GM12878 (cell line): Measurements from ENCODE around the gene WNT5A. TPM values are rescaled to one million over a fixed set of nuclear protein-coding genes. Genes with fewer than 3 reads are reported as not detected.

Experiments used
- ATAC-seq: fragments of 200-7000 bp; cut with Tn5 transposase; 3 replicates; pipeline ENCODE4 v1.9.1; 2020; ENCODE audit warnings: mild to moderate bottlenecking, moderate library complexity
- BruUV-seq: library from RNA; stranded (reverse); fragments of 400-500 nt; replicated peaks from 2 replicates; lab custom pipeline; 2021; lab: Mats Ljungman, UMichigan
- CTCF ChIA-PET: fragments of 300-600 bp; sonication (Branson Sonifier 250); formaldehyde crosslinking; extraction: SDS; loops from one replicate; lab custom pipeline; 2021; ENCODE audit warnings: inconsistent platforms; lab: Yijun Ruan, JAX
- POLR2A ChIA-PET: fragments of 350-600 bp; formaldehyde crosslinking; extraction: SDS; loops from one replicate; lab custom pipeline; 2021; ENCODE audit warnings: inconsistent platforms; lab: Charles Lee
- RAD21 ChIA-PET: fragments of 300-600 bp; sonication (Branson Sonifier 250); formaldehyde crosslinking; loops from one replicate; lab custom pipeline; 2023; ENCODE audit warnings: antibody characterized with exemption; ENCODE audit not compliant: unreplicated experiment; lab: Charles Lee
- SMC1A ChIA-PET: fragments of 300-600 bp; sonication (Branson Sonifier 250); formaldehyde crosslinking; loops from one replicate; lab custom pipeline; 2023; ENCODE audit not compliant: unreplicated experiment, uncharacterized antibody; lab: Charles Lee
- DNase-seq: peaks from one replicate; pipeline ENCODE4 v3.0.0-alpha.2; 2011; ENCODE audit warnings: low read depth, low spot score
- FAIRE-seq: peaks from 3 replicates; lab custom pipeline; 2011; peaks lifted over from hg19 to GRCh38; lab: Jason Lieb, UNC
- H2AFZ ChIP-seq: 2 replicates; pipeline ENCODE4 v1.6.0; 2011; ENCODE audit warnings: low read depth, low read length, control low read depth; ENCODE audit not compliant: control insufficient read depth
- H3K27ac ChIP-seq: 2 replicates; pipeline ENCODE4 v1.5.1; 2011; ENCODE audit warnings: control low read depth; ENCODE audit not compliant: control insufficient read depth, insufficient read depth
- H3K27me3 ChIP-seq, 2 experiments: replicated peaks in 1 of 2; 2 replicates each; pipeline versions ENCODE4 v1.6.0 to v1.6.1; 2011; ENCODE audit warnings: low read length in 1 of 2; ENCODE audit not compliant: control insufficient read depth in 2 of 2, insufficient read depth in 2 of 2
- H3K36me3 ChIP-seq, 2 experiments: 2 replicates each; pipeline ENCODE4 v1.5.1; 2011; ENCODE audit warnings: low read length in 1 of 2; ENCODE audit not compliant: control insufficient read depth in 2 of 2, insufficient read depth in 2 of 2
- H3K4me1 ChIP-seq: 2 replicates; pipeline ENCODE4 v1.6.1; 2011; ENCODE audit warnings: mild to moderate bottlenecking, low read length, moderate library complexity, mixed read lengths; ENCODE audit not compliant: control insufficient read depth, insufficient read depth
- H3K4me2 ChIP-seq: 2 replicates; pipeline ENCODE4 v1.6.0; 2011; ENCODE audit warnings: control low read depth; ENCODE audit not compliant: control insufficient read depth, insufficient read depth
- H3K4me3 ChIP-seq: fragments of 200-600 bp; sonication (generic); 2 replicates; pipeline ENCODE4 v1.5.1; 2016
- H3K79me2 ChIP-seq: 2 replicates; pipeline ENCODE4 v1.6.0; 2011; ENCODE audit warnings: low read length; ENCODE audit not compliant: control insufficient read depth, insufficient read depth
- H3K9ac ChIP-seq: 2 replicates; pipeline ENCODE4 v1.8.0; 2011; ENCODE audit warnings: low read length, control low read depth, mixed read lengths; ENCODE audit not compliant: control insufficient read depth, insufficient read depth
- H3K9me3 ChIP-seq: replicated peaks from 3 replicates; pipeline ENCODE4 v1.5.1; 2011; ENCODE audit warnings: mild to moderate bottlenecking, low read length; ENCODE audit not compliant: control insufficient read depth, insufficient read depth
- H4K20me1 ChIP-seq: 2 replicates; pipeline ENCODE4 v1.6.0; 2011; ENCODE audit not compliant: control insufficient read depth, insufficient read depth
- BACH1 ChIP-seq: fragments of 450-650 bp; IDR thresholded peaks from 2 replicates; pipeline ENCODE4 v1.6.1; 2017; ENCODE audit warnings: mild to moderate bottlenecking, borderline replicate concordance
- BHLHE40 ChIP-seq, 2 experiments: fragments of 450-650 bp in 1 of 2; IDR thresholded peaks; 2 replicates each; pipeline ENCODE4 v1.6.1; 2011 to 2017; ENCODE audit warnings: low read depth in 2 of 2, borderline replicate concordance in 1 of 2, improper control_type of control experiment in 1 of 2, low read length in 1 of 2, mild to moderate bottlenecking in 1 of 2
- CBX3 ChIP-seq: fragments of 200-600 bp; sonication (generic); IDR thresholded peaks from 2 replicates; pipeline ENCODE4 v1.6.1; 2016; ENCODE audit warnings: low read depth, borderline replicate concordance
- HCFC1 ChIP-seq: fragments of 150-350 bp; IDR thresholded peaks from 2 replicates; pipeline ENCODE4 v1.6.1; 2014; ENCODE audit warnings: low read length
- HDAC2 ChIP-seq: fragments of 200-600 bp; sonication (generic); IDR thresholded peaks from 2 replicates; pipeline ENCODE4 v1.6.1; 2017
- JUNB ChIP-seq: IDR thresholded peaks from 2 replicates; pipeline ENCODE4 v1.6.1; 2016; ENCODE audit warnings: antibody characterized with exemption, mild to moderate bottlenecking
- MXI1 ChIP-seq: fragments of 150-350 bp; IDR thresholded peaks from 2 replicates; pipeline ENCODE4 v1.6.1; 2011; ENCODE audit warnings: low read depth, mild to moderate bottlenecking, inconsistent platforms, low read length, improper control_type of control experiment
- RAD21 ChIP-seq: IDR thresholded peaks from 2 replicates; pipeline ENCODE4 v1.6.1; 2011; ENCODE audit warnings: mild to moderate bottlenecking, low read depth, low read length, moderate library complexity; ENCODE audit not compliant: insufficient read depth
- WRNIP1 ChIP-seq: IDR thresholded peaks from 2 replicates; pipeline ENCODE4 v1.6.1; 2011; ENCODE audit warnings: low read depth, low read length, improper control_type of control experiment, borderline replicate concordance
- WGBS: methylation state at CpG from one replicate; pipeline ENCODE4 v1.1.6; 2016; ENCODE audit warnings: low lambda C conversion rate; ENCODE audit not compliant: insufficient replicate concordance, insufficient coverage; ENCODE audit errors: missing lambda C conversion rate; 5-methylcytosine and 5-hydroxymethylcytosine counted together
- in situ Hi-C: fragments of 300-500 bp; cut with MboI; formaldehyde crosslinking; loops from 9 replicates; pipeline ENCODE4 v1.14.3; 2018; ENCODE audit warnings: mixed read lengths
- intact Hi-C: fragments of 100-400 bp; cut with micrococcal nuclease; formaldehyde crosslinking; loops from one replicate; pipeline ENCODE4 v1.14.2; 2022; ENCODE audit not compliant: unreplicated experiment
- polyA plus RNA-seq, 11 experiments: library from polyadenylated mRNA; depleted of rRNA in 4 of 11; unstranded in 6 of 11; stranded (reverse) in 5 of 11; fragments of >200 nt; fragmentation: Nextera tagmentation in 4 of 11; fragmentation: Illumina TruSeq in 1 of 11; extraction: Ambion mirVana in 4 of 11; extraction: Trizol in 1 of 11; gene quantifications; 1 replicate in 1 of 11; 2 replicates in 10 of 11; pipeline versions ENCODE4 v1.2.1 to v1.2.3, GENCODE V29; 2011 to 2016; ENCODE audit warnings: inconsistent platforms in 2 of 11, missing spikeins in 2 of 11, low read depth in 1 of 11
- total RNA-seq, 4 experiments: library from RNA; depleted of rRNA in 3 of 4; stranded (reverse); fragments of >200 nt in 3 of 4; fragmentation: Illumina TruSeq in 1 of 4; extraction: Trizol in 1 of 4; gene quantifications; 2 replicates each; pipeline versions ENCODE4 v1.2.1 to v1.2.3, GENCODE V29; 2013 to 2021
- TF ChIP-seq, protein P1 (sequence below): fragments of 150-350 bp; IDR thresholded peaks from 2 replicates; pipeline ENCODE4 v1.6.1; 2014; ENCODE audit warnings: mild to moderate bottlenecking, low read depth, low read length
- TF ChIP-seq, protein P2 (sequence below): fragments of 450-650 bp; IDR thresholded peaks from 2 replicates; pipeline ENCODE4 v1.6.1; 2017; ENCODE audit warnings: mild to moderate bottlenecking, moderate library complexity

Gene WNT5A
- total and polyA plus RNA-seq, 10 of the 15 experiments (the other 5 are each of a cell fraction or from before 2014, with no cell fraction given), result 0.06 to 2.8 (median 0.39) TPM

DNA sequence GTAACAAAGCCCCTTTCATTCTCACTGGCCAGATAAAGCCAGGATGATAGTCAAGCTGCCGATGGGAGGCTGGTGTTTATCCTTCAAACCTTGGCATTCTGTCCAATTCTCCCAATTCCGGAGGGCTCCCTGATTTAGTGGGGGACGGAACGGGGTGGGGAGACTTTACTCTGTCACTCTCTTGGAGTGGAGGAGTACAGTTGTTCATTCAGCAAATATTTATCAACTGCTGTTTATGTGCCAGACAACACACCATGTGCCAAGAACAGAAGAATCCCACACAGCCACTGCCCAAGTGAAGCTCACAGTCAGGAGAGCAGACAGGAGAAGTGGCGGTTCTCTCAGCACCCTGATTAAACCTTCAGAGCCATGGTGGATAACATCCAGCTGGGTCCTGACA is 63.3 kb downstream of the WNT5A start:
- TF ChIP-seq MXI1 (no peak), WRNIP1 (no peak), JUNB (no peak), BACH1 (no peak), RAD21 (no peak), HCFC1 (no peak), BHLHE40 (IDR thresholded peaks at IDR 0.05; ENCODE audit: borderline replicate concordance in 1 of 2, low read depth in 2 of 2, low read length in 1 of 2) (no peak), HDAC2 (no peak), CBX3 (no peak)
- TF ChIP-seq, protein P1, sequence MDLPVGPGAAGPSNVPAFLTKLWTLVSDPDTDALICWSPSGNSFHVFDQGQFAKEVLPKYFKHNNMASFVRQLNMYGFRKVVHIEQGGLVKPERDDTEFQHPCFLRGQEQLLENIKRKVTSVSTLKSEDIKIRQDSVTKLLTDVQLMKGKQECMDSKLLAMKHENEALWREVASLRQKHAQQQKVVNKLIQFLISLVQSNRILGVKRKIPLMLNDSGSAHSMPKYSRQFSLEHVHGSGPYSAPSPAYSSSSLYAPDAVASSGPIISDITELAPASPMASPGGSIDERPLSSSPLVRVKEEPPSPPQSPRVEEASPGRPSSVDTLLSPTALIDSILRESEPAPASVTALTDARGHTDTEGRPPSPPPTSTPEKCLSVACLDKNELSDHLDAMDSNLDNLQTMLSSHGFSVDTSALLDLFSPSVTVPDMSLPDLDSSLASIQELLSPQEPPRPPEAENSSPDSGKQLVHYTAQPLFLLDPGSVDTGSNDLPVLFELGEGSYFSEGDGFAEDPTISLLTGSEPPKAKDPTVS, result no peak
- TF ChIP-seq, protein P2, sequence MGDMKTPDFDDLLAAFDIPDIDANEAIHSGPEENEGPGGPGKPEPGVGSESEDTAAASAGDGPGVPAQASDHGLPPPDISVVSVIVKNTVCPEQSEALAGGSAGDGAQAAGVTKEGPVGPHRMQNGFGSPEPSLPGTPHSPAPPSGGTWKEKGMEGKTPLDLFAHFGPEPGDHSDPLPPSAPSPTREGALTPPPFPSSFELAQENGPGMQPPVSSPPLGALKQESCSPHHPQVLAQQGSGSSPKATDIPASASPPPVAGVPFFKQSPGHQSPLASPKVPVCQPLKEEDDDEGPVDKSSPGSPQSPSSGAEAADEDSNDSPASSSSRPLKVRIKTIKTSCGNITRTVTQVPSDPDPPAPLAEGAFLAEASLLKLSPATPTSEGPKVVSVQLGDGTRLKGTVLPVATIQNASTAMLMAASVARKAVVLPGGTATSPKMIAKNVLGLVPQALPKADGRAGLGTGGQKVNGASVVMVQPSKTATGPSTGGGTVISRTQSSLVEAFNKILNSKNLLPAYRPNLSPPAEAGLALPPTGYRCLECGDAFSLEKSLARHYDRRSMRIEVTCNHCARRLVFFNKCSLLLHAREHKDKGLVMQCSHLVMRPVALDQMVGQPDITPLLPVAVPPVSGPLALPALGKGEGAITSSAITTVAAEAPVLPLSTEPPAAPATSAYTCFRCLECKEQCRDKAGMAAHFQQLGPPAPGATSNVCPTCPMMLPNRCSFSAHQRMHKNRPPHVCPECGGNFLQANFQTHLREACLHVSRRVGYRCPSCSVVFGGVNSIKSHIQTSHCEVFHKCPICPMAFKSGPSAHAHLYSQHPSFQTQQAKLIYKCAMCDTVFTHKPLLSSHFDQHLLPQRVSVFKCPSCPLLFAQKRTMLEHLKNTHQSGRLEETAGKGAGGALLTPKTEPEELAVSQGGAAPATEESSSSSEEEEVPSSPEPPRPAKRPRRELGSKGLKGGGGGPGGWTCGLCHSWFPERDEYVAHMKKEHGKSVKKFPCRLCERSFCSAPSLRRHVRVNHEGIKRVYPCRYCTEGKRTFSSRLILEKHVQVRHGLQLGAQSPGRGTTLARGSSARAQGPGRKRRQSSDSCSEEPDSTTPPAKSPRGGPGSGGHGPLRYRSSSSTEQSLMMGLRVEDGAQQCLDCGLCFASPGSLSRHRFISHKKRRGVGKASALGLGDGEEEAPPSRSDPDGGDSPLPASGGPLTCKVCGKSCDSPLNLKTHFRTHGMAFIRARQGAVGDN, result no peak
- Histone ChIP-seq H3K9me3 (no peaks in the 10 kb centered on the region), H3K4me3 (no peak overlapping the region), H3K27me3 (no peaks in the 10 kb centered on the region), H3K27ac (no peak overlapping the region), H4K20me1 (no peaks in the 10 kb centered on the region), H3K79me2 (no peaks in the 10 kb centered on the region), H2AFZ (no peak overlapping the region), H3K4me1 (no peaks in the 10 kb centered on the region), H3K4me2 (no peak overlapping the region), H3K36me3 (no peaks in the 10 kb centered on the region), H3K9ac (no peak overlapping the region)
- no TSS peak for BruUV-seq
- ATAC-seq (no peak), FAIRE-seq (no peak), DNase-seq (no peak)
- in situ Hi-C loops (no loop called here), intact Hi-C loops (no loop called here)
- whole genome bisulfite sequencing, result 36% methylated on average over 5 of the region's 5 CpGs
- CTCF ChIA-PET, result no interaction called here
- RAD21 ChIA-PET, result no interaction called here
- SMC1A ChIA-PET, result interaction anchor here (0.6 kb wide), 1 partner anchor 22 kb away, joined by 3 read pairs; no protein-coding TSS in a partner anchor
- POLR2A ChIA-PET, result no interaction called here
